GM12891 (cell line): ENCODE measurements around the gene SCFD2.

Source experiments
- POLR2A ChIP-seq: IDR thresholded peaks from 2 replicates; pipeline ENCODE4 v1.6.1; 2011; ENCODE audit warnings: low read depth, low read length, control low read depth
- POLR2AphosphoS5 ChIP-seq: IDR thresholded peaks from 2 replicates; pipeline ENCODE4 v1.6.1; 2011; ENCODE audit warnings: low read depth, low read length, control low read depth
- TAF1 ChIP-seq: IDR thresholded peaks from 2 replicates; pipeline ENCODE4 v1.6.1; 2011; ENCODE audit warnings: low read depth, low read length, control low read depth

DNA sequence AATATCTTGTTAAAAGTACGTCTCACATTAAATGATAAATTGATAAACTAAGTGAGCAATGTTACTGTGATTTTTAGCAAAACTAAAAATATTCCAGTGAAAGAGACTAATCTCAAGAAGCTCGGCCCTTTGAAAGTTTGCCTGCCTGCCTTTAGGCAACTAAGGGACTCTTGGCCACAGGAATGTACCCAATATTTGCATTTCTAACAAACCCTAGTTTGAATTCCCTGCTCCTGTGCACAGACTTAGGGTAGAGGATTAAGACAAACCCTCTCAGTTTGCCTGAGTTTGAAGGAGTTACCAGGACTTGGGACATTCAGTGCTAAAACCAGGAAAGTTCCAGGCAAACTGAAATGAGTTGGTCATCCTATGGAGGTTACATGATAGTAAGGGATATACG lies 157.1 kb downstream of the SCFD2 start:
- no peak for TF ChIP-seq POLR2A
- TF ChIP-seq POLR2AphosphoS5, result no peak
- no peak for TF ChIP-seq TAF1
